HG03175 (cell line): Measurements from ENCODE around the gene TUSC2.
"Not testable (repeated sequence)": the region's sequence is repeated elsewhere in the genome, so short reads cannot be mapped to it uniquely, and the experiment has no call there.

ENCODE experiments used
- ATAC-seq: cut with Tn5 transposase; IDR thresholded peaks from one replicate; pipeline ENCODE4 v1.9.1; 2021; ENCODE audit warnings: mild to moderate bottlenecking, moderate library complexity; ENCODE audit not compliant: unreplicated experiment

Gene TUSC2

GRCh38 chr3:50319894-50320625 is 8.0 kb downstream of the TUSC2 start:
- no peak for ATAC-seq

DNA sequence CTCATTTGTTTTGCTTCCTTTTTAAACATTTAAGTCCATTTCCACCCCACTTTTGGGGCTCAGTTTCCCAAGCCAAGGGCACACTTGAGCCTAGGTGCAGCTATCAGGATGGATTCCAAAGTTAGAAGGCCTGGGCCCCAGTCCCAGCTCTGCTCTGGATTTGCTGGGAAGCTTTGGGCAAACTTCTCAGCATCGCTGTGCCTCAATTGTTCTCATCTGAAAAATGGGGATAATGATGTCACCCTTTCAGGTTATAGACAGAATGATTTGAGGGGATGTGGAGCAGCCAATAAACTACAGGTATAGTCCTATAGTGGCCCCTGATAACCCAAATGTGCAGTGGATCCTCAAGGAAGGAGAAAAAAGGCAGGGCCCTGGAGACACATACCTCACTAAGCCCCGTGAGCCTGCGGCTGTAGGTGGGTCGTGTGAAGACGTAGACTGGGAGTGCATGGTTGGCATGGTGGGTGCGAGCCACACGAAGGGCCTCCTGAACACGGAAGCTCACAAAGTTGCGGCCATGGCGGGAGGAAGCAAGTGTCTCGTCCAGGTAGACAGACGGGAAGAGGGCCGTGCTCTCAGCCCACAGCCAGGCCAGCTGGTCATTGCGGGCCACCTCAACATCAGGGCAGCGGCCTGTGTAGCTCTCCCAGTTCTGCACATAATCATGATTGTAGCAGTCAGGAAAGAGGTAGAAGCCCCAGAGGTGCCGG is 8.7 kb downstream of the TUSC2 start:
- no peak for ATAC-seq

DNA sequence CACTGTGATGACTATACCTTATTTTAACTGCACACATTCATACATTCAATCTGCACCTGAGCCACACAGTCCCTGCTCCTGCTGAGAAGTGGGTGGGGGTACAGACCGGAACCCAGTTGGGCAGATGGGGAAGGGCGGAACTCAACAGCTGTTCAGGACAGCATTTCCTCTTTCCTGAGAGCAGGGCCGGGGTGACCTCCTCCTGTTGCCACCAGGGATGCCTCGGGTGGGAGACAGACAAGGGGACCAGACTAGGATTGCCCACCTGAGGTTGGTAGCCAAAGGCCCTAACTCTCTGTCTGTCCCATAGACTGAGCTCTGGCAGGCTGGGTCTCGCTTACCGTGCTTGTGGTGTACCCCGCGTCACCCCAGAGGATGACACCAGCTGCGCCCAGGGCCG is 9.4 kb downstream of the TUSC2 start:
- no peak for ATAC-seq

DNA sequence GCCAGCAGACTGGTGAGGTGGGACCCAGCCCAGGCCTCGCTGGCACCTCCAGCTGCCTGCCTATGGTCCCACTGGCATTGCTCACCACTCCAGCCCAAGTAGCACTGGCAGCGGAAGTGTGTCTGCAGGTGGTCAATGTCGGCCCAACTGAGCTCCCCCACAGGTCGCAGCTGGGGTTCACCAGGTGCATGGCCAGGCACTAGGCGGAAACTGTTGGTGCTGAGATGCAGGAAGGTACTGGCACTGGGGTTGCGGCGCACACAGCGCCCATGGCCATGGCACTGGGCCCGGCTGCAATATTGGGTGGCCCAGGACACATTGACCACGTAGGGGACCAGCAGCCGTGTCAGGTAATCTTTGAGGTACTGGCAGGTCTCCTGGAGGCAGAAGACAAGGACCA is 9.9 kb downstream of the TUSC2 start:
- ATAC-seq = no peak

DNA sequence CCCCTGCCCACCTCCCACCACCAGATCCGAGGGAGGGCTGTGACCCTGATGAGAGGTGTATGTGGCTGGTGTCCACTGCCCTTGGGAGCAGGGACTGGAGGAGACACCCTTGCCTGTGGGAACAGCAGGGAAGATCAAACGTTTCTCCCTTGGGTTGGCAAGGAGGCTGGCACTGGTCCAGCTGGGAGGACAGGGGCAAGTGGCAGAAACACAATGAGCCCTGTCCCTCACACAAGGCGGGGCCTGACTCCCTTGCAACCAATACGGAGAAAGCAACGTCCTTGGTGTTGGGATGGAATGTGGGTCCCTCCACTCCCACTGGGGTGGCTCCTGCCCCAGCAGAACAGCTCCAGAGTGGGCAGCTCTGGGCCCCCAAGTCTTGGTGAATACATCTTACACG is 10.7 kb downstream of the TUSC2 start:
- no peak for ATAC-seq

- ATAC-seq = no peak
Observed at GRCh38 chr3:50316657-50317242, 11.3 kb downstream of the TUSC2 start.

DNA sequence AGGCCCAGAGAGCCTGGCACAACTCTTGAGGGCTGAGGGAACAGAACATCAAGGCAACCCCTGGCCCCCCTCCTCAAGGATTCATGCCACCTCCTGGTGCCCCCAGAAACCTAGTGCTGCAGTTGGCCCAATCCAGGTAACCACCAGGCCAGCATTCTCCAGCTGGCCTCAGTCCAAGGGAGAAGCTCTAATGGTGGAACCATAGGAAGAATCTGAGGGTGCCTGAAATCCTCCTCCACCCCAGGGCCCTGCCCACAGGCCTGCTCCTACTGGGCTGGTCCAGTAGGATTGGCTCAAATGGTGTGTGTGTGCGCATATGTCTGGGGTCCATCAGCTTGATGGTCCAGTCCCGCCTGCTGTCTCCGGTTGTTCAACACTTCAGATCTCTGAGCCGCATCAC is 13.2 kb downstream of the TUSC2 start:
- no peak for ATAC-seq

GRCh38 chr3:50314342-50314741 is 13.7 kb downstream of the TUSC2 start:
- no peak for ATAC-seq

DNA sequence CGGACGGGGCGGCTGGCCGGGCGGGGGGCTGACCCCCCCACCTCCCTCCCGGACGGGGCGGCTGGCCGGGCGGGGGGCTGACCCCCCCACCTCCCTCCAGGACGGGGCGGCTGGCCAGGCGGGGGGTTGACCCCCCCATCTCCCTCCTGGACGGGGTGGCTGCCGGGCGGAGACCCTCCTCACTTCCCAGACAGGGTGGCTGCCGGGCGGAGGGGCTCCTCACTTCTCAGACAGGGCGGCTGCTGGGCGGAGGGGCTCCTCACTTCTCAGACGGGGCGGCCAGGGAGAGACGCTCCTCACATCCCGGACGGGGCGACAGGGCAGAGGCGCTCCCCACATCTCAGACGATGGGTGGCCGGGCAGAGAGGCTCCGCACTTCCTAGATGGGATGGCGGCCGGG is 16.0 kb downstream of the TUSC2 start:
- ATAC-seq = not testable (repeated sequence)

GRCh38 chr3:50304601-50305000 is 23.4 kb downstream of the TUSC2 start:
- no peak for ATAC-seq

DNA sequence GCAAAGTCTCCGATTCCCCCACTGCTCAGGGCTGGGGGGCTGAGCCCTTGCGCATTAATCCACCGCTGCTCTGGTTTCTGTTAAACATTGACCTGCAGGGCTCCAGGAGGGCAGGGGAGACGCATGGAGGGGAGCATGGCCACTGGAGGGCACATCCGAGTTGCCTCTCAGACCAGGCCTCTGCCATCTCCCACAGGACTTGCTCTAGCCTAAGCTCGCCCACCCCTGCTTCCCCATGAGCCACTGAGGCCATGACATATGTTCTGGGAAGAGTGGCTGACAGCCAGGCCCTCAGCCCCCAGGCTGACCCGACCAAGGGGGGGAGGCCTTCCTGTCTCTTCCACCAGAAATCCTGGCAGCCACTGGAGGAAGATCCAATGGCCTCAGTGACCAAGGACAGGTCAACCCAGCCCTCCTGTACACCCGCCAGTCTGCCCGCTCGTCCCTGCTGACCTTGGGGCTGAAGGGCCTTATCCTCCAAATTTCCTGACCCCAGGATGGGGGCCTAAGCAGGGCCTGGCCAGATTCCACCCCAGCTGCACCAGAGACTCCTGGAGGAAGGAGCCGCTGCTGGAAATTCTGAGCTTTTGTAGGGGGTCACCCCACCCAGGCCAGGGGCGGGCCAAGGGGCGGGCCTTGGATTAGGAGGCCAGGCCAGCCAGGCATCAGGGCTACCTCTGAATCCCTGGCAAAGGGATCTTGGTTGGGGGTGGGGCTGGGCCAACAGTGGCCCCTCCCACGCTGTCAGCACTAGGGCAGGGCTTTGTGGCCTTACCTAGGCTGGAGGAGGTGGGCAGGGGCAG is 24.8 kb downstream of the TUSC2 start, which contains the start of gene HYAL1:
Gene HYAL1 (minus strand): TSS at position 562 of the 803 bp plus-strand sequence. CDS start 618 bp downstream, outside the sequence.
- ATAC-seq = no peak

- no peak for ATAC-seq
Observed at GRCh38 chr3:50302095-50303012, 25.7 kb downstream of the TUSC2 start.

DNA sequence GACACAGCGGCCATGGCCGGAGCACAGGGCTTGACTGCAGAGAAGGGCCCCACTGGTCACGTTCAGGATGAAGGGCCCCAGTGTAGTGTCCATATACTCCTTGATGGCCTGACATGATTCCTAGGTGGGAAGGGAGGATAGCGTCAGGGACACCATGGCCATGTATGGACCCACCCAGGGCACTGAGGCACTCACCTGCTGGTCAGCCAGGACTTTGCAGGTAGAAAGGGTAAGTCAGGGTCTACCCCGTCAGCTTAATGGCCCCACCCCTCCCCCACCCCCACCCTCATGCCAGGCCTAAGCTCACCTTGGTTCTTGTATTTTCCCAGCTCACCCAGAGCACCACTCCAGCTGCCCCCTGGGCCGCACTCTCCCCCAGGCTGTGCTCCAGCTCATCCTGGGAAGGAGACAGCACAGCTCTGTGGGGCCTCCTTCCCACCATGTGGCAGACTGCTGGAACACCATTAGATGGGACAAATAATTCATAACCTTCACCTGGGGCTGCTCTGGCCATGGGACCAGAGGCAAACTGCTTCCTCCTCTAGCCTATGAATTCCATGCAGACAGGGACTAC is 27.3 kb downstream of the TUSC2 start:
- ATAC-seq = no peak

DNA sequence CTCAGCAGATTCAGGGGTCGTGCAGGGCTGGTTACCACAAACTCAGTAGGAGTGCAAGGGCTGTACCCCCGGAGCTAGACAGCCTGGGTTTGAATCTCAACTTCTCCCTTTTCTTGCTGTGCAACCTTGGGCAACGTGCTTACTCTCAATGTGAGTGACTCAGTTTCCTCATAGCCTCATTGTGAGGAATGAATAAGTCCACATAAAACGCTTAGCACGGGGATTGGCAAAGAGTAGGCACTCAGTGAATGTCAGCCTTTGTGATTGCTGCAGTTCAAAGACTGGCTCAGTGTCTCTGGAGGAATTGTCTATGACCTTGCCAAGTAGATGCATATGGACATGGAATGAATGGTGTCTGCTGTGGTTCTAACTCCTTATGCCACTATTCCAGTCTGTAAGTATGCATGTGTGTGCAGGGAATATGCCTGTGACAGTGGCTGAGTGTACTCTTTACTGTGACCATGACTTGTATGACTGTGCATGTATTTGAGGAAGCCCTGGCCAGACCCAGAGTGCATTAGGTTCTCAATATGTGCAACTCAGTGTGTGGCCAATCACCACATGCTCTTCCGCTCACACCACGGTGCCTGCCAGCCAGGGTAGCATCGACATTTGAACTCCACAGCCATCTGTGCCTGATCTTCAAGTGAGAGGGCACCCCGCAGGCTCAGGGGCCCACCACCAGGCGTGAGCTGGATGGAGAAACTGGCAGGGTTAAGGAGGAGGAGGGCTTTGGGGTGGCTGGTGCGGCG is 27.9 kb downstream of the TUSC2 start:
- no peak for ATAC-seq

DNA sequence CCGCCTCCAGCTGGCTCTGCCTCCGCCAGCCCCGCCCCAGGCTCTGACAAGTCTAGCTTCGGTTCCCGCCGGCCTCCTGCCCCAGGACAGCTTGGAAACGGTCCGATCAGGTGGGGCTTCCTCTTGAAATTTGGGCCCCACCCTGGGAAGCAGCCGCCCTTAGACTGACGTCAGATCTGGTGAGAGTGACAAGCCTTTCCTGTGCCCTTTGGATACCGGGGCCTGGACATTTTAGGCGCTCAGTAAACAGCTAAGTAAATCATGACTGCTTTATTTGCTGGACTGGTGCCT is 28.4 kb downstream of the TUSC2 start:
- no peak for ATAC-seq

DNA sequence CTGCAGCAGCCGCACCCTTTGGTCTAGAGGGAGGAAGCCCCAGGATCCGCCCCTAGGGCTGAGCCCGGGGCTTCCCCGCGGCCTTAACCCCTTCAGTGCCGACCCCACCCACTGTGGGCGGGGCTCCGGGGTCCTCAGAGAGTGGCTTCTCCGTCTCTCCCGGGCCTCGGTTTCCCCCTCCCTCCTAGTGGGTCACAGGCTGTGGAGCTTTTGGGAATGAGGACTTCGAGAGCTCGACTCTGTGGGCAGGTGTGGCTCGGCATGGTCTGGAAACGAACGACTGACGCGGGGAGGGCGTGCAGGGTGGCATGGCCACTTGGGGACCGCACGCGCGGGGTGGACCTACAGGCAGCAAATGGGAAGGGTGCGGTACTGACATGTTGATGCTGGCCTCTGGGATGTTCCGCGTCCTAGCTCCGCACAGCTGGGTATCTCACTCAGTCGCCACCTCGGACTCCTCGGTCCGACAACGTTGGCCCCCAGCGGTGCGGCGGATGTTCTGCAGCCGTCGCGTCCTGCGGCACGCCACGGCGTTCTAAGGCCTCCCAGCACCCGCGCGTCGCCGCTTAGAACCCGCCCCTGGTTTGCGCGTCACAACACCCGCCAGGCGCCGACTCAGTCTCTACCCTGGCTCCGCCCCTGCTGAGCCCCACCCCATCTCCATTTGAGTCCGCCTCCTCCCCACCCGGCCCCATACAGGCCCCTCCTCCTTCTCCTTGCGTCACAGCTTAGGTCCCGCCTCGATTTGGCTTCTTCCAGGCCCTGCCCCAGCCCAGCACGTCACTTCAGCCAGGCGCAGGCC is 29.0 kb downstream of the TUSC2 start, which contains the start of the genes HYAL3 and NAA80:
Gene HYAL3 (minus strand): TSS at position 570 of the 802 bp plus-strand sequence. CDS start 3,803 bp downstream, outside the sequence.
Gene NAA80 (minus strand): TSS at position 570 of the 802 bp plus-strand sequence. CDS start 1,942 bp downstream, outside the sequence.
- ATAC-seq = peak; percentile 88

DNA sequence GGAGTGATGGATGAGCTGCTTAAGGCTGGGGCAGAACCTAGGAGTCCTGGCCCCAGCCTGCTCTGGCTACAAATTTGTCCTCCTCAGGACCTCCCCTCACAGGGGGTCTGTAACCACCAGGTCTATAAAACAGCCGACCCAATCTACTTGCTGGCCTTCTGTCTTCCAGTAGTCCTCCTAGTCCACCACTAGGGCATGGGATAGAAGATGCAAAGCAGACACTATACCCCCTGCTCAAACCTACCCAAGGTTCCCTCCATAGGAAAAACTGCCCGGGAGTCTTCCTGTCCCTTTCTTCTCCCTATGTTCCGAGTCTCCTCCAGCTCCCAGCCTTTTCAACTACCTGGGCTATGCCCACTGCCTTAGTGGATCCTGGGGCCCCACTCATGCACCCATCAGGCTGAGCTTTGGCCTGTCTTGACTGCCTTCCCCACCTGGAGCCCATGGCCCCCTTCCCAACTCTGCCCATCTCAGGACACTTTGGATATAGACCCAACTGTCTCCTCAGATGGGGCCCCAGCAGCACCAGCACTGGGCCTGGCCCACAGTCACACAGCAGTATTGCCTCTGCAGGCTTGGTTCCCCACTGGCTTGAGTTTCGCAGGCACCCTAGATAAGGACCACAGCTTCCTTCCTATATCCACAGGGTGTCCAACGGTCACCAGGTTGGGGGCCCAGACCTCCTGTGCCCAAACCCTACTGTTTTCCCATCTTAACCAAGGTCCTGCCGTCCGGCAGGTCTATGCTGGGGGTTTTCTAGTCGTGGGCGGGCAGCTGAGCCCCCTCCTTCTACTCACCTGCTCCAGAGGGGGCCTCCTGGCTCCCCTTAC is 29.9 kb downstream of the TUSC2 start:
- no peak for ATAC-seq
